Activated CD8-positive, alpha-beta memory T cell treated with anti-CD3 and anti-CD28 coated beads for 4 hours (primary cell): Measurements from ENCODE around the gene PHTF2.

Source experiments
- DNase-seq, 2 donors: peaks; one replicate each; pipeline ENCODE4 v3.0.0-alpha.2; 2020; ENCODE audit warnings: low read depth in 2 of 2

PHTF2 gene

DNA sequence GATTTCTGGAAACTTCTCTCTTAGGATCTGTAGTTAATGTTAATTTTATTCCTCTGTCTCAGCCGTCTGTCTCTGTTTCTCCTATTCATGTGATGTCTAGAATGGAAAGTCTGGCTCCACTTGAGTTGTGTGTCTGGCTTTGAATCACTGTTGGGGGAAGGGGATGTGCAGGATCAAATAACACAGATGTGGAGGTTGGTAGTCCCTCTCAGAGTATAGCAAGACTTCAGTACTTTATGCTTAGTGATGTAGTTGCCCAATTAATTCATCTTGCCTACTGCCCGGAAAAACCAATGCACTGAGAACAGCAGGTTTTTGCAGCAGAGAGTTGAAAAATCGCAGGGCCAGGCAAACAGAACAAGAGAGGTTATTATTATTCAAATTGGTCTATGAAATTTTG, 79.2 kb downstream of the PHTF2 start:
- DNase-seq, result no peak

DNA sequence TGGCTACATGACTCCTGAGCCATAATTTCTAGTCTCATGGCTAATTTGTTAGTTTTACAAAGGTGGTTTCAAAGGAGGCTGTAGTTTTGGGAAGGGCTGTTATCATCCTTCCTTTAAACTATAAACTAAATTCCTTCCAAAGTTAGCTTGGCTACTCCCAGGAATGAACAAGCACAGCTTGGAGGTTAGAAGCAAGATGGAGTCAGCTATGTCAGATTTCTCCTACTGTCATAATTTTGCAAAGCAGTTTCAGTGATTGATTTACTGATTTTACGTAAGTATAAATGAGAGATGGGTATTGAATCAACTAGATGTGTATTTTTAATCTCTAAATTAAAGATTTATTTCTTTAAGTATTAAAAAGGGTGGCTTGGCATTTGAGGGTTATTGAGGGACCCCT, 79.9 kb downstream of the PHTF2 start:
- DNase-seq, result no peak

DNA sequence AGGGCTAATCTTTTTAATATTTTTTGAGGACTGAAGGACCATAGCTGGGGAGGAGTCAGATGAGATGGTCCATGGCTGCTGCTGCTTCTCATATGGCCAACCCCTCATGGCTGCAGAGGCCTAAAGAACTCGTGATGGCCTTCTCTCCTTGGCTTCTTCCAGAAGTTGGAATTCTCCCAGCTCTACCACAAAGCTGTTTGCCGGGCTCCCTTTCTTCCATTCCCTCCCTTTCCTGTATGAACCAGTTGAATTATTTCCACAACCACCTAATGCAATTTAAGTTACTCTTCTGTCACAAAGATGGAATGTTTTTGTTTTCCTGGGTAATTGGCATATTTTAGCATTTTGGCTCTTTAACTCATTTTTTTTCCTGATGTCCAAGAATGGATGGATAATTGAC, 80.7 kb downstream of the PHTF2 start:
- no peak for DNase-seq

DNA sequence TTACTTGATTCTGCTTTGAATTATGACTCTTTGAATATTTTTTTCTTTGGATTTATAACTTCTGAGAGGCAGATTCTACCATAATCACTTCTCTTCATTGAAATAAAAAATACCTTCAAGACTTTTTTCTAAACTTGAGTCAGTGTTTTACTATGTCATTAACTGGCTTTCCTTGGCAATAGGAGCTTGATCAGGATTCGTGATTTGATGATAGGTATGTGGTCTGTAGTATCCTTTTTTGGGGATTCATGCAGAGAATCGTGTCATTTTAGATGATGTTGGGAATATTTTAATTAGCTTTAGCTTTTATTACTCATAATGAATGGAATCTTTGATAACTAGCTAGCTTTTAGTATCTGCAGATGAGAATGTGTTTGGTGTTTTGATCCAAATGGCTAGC, 83.3 kb downstream of the PHTF2 start:
- DNase-seq, result no peak

DNA sequence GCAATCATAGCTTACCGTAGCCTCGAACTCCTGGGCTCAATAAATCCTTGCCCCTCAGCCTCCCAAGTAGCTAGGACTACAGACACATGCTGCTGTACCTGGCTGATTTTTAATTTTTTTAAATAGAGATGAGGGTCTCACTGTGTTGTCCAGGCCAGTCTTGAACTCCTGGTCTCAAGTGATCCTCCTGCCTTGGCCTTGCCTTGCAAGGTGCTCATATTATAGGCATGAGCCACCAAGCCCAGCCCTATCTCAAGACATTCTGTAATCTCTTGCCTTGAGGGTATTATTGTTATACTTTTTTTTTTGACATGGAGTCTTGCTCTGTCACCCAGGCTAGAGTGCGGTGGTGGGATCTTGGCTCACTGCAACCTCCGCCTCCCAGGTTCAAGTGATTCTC, 86.6 kb downstream of the PHTF2 start:
- DNase-seq, result no peak

DNA sequence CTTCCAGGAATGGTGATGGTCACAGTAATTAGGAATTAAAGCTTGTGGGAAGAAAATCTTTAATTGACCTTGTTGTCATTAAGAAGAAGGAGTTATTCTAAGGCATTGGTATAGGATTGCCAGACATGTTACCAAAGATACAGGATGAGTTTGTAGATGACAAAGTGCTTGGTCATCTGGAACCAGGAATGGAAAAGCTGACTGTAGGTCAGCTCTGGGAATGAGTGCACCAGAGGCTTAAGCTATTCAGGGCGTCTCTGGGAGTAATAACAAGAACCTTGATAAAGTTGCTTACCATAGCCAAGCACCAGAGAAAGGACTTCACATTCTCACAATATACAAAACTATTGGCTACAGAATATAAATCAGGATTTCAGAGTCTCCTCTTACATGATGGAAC, 89.0 kb downstream of the PHTF2 start:
- no peak for DNase-seq

DNA sequence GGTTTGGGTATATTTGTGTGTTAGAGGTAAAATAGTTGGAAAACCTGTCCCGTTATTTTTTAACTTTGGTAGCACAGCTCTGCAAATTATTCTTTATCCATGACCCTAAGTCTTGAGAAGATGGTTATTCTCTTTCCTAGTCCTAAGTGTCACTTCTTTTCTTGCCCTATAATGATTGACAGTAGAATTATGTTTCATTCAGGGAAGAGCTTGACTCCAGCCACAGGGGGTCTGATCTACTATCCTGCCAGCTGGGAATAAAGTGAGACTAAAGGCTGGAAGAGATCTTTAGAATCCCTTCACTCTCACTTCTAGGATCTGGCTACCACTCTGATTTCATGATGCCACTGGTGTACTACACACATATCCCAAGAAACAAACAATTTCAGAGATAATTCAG, 90.4 kb downstream of the PHTF2 start:
- DNase-seq, result no peak

DNA sequence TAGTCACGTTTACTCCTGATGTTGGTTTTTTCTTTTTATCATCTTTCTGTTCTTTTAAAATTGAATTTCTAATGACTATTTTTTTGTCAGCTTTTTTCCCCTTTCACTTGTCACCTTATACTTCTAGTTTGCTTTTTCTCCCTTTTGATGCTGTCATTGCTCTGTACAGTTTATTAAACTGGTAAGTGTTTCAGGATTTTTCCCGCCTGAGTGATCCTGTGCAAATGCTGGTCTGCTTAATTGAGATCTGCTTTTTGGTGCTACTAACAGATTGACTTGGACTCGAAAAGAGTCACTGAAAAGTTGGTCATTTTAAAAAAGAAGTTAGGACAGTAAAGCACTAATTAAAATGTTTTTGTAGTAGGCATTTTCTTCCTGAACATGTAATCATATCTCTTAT, 95.2 kb downstream of the PHTF2 start:
- DNase-seq, result no peak

DNA sequence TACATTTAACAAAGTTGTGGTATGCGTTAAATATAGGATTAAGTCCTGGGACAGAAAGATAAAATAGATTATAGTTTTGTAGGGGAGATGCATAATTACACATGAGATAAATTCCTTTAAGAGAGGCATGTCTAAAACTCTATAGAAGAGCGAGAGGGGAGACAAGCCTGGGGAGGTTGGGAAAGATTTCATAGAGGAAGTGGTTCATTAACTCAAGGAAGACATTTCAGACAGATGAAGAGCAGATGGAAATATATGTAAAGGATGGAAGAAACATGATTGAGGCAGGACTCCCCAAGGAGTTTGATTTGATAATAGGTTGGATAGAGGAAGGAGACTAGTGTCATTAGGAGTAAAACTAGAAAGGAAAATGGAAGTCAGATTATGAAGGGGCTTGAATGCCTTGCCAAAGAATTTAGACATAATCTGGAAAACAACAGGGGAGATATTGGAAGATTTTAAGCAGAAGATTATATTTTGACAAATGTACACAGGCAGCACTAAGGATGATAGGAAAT, 96.1 kb downstream of the PHTF2 start:
- DNase-seq, result no peak

DNA sequence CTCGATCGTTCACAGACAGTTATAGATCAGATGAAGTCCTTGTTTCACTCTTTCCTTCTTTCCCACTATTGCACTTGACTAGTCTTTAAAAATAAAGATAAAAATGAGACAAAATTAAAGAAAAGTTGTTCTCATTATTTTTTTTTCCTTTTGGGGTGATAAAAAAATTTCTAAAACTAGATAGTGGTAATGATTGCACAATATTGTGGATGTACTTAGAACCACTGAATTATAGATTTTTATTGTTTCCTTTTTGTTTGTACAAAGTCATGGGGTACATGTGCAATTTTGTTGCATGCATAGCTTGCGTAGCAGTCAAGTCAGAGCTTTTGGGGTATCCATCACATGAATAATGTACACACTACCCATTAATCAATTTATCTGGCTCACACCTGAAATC, 97.3 kb downstream of the PHTF2 start:
- DNase-seq, result no peak

DNA sequence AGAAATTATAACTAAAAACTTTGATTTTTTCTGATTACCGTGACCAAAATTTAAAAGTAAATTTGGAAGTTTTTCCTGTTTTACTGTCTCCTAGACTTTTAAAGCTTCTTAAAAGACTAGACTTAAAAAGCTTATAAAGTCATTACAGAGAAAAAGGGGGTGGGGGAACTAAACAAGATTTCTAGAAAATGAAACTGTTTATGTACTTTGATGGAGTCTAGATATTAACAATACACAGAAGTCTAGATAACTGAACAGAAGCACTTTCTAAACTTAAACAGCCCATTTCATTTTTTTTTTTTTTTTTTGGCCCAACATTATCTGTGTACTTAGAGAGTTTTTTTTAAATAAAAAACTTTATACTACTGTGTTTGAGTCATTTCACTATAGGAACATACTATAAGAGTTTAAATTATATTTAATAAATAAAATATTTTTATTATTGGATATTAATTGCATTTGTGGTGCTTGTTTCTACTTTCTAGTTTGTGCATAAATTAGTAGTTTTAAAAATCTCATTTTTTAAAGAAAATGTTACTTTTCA, 98.5 kb downstream of the PHTF2 start:
- no peak for DNase-seq

DNA sequence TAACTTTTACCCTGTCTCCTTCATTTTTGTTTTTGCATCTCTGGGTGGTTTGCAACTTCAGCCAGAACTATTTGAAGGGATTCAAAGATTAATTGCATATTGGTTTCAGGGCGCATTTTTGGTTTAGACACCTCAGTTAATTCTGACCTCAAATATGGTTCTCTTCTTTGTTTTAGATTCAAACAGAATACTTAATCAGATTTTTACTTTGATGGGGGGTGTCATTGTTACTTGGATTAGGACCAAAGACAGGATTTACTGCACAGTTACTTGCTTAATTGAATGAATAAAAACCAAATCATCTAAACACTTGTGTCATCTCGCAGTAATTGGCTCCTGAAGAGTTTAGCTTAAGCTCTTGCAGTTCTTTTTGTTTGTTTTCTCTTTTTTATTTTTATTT, 100.9 kb downstream of the PHTF2 start:
- DNase-seq, result no peak

DNA sequence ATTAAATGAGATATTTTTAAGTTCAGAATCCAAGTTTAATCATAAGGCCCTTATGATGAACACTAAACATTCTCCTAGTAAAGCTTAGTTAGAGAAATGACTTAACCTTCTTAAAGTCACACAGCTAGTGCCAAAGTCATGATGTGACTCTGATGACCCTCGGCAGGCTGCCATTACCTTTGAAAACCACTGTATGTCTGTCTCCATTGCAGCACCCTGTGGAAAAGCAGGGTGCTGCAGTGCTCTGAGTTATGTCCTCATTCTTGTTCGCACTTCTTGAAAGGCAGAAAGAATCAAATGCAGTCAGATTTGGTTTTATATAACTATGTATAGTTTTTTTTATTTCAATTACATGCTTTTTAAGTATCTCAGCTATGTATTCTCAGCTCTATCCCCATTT, 105.0 kb downstream of the PHTF2 start:
- DNase-seq, result no peak

DNA sequence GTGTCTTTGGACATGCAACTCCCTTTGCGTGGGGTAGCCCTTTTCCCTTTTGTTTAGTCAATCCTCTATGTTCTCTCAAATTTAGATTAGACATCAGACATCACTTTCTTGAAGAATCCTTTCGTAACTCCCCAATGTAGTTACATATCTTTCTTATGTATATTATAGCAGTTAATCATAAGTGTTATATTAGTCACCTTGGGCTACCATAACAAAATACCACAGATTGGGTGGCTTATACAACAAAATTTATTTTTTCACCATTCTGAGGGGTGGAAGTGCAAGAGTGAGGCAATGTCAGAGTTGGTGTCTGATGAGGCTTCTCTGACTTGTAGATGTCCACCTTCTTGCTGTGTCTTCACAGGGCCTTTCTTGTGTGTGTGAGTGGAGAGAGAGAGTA, 105.7 kb downstream of the PHTF2 start:
- DNase-seq, result no peak

DNA sequence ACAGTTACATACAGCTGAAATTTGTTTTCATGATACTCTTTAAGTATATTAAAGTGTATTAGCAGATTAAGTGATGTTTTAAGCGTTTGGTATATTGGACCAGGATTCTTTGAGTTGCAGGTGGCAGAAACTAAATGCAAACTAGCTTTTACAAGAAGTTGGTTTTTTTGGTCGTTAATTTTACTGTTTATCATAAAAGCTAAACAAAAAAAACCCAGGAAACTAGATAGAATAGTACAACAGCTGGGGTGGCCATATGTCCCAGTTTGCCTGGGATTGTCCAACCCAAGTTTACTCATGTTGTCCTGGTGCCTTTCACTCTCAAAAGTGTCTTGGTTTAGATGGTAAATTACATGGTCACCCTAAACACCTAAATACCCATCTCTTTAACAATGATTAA, 108.7 kb downstream of the PHTF2 start:
- DNase-seq, result no peak

DNA sequence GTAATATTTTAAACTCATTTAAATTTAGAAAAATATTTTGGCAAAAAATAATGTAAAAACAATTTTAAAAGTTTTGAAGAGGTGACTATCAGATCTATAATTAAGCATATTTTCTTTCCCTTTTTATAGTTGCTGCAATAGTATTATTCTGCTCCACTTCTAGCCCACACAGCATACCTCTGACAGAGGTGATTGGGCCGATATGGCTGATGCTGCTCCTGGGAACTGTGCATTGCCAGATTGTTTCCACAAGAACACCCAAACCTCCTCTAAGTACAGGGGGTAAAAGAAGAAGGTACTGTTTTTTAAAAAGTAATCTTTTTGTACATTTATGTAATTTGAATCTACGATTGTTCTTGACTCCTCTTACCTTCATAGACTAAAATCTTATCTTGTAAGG, 110.1 kb downstream of the PHTF2 start:
- DNase-seq, result no peak

DNA sequence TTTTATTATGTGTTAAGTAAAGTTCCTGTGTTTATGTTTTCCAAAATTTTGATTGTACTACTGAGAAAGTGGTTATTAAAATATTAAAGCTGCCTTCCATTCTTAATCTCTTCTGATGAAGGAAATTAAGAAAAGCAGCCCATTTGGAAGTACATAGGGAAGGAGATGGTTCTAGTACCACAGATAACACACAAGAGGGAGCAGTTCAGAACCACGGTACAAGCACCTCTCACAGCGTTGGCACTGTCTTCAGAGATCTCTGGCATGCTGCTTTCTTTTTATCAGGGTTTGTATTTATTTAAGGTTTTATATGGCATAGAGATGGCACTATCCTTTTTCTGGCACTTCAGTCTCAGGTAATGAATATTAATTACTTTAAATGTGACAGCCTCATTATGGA, 111.6 kb downstream of the PHTF2 start:
- DNase-seq, result no peak

DNA sequence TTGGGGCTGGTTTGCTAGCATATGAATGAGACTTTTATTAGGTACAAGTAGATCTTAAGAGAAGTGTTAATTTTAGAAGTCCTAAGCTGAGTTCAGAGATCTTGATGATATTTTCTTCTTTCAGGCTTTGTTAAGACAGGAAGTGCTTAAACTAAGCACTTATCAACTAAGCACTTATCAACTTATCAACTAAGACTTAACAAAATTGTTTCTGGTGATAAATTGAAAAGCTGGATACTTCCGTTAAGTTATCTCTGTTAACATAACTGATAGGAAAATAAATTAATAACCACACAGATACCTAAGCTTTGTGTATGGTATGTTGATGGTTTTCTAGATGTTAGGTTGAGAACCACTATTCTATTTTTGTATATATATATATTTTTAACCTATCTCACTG, 113.7 kb downstream of the PHTF2 start:
- no peak for DNase-seq

DNA sequence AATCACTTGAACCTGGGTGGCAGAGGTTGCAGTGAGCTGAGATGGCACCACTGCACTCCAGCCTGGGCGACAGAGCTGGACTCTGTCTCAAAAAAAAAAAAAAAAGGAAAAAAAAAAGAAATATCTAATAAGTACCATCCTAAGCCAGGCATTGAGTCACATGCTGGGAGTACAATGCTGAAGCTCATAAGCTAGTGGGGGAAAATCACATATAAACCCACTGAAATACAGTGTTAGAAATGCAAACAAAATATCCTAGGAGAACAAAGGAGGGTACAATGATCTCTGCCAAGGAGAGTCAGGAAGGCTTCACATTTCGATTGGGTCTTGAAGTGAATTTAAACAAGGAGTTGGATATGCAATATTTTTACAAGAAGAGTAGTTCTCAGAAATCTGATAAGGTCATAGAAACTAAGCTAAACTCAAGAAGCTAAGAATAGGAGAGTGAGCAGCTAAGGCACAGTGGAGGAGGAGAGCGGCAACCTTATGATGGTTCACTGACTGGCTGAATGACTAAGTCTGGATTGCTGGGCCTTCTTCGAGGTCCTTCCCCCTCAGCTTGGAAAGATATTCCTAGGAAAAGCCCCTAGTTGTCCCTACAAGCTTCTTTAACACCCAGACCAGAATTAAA, 115.5 kb downstream of the PHTF2 start:
- DNase-seq, result no peak

DNA sequence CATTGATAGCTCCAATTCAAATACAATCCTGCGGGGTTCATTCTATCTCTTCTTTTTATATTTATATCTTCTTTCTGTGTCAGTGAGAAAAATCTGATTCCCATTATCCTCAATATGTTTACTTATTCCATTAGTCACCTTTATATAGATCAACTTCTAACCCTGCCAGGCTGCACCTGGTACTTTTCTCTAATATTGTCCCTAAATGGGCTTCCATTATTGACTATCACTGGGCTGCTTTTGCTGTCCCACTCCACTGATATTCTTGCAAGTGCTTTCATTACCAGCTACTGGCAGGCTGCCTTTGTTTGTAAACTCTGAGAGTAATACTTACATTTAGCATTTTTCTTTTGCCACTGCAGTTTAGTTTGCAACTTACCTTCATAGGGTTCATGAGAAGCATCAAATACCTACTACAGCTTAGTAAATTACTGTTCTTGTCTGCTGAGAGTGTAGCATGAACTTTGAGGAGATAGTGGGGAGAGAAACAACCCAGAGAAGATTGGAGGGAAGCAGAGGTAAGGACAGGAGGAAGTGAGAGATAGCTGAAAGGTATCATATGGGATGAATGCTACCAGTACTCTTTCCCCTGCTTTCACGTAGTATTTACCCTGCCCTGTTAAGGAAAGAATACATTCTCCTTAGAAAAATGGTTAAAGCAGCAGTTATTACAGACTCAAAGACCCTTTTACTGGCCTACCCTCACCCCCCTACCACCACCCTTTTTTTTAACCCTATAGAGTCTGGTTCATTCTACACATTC, 119.1 kb downstream of the PHTF2 start:
- DNase-seq, result no peak

DNA sequence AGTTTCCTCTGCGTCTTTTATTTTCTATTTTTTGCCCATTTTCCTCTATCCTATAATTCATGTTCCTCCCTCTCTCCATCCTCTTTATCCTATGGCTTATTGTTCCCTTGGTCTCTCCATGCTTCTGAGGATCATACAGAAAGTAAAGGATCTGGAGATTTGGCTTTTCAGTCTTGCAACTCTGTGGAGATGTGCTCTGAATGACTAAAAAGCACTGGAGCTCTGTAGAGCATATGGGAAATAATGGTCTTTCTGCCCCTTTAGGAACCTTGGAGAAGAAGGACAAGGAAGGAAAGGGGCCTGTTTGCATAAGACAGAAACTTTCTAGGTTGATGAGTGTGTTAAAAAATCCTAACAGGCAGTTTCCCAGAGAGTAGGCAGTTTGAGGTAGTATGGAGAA, 120.1 kb downstream of the PHTF2 start:
- DNase-seq, result no peak

DNA sequence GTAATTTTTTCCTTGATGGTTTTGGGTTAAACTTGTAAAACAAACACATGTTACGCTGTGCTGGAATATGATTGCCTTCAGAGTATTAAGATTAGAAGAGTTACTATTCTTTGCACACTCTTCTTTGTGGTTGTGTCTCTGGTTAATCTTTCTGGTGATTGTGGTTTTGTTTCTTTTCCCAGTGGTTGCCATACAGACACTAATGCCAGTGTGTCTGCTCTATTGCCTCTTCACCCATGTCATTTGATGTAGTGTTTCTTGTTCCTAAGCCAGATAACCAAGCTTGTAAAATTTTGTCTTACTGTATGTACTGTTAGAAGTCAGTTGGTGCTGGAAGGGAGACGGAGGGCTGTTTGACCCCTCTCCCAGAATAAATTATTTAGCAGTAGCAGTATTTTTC, 124.8 kb downstream of the PHTF2 start:
- no peak for DNase-seq

DNA sequence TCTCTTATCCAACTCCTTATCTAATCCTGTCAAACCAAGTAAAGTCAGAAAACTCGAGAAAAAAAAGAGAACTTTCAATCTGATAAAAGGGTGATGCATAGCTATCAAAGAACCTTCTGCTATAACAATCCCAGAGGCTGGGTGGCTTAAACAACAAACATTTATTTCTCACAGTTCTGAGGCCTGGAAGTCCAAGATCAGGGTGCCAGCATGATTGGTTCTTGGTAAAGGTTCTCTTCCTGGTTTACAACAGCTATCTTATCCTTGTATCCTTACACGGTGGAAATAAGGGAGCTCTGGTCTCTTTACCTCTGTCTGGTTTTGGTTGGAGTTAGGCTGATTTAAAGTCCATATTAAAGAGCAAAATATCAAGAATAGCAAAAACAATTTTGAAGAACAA, 131.9 kb downstream of the PHTF2 start:
- DNase-seq, result no peak
